ENCODE results near the gene LRRTM4. TPM values are rescaled to one million over a fixed set of nuclear protein-coding genes. Genes with fewer than 3 reads are reported as not detected.
"Not testable (repeated sequence)": the region's sequence is repeated elsewhere in the genome, so short reads cannot be mapped to it uniquely, and the experiment has no call there.

LRRTM4 gene
- polyA plus RNA-seq, 1 donor = 1.2 TPM

DNA sequence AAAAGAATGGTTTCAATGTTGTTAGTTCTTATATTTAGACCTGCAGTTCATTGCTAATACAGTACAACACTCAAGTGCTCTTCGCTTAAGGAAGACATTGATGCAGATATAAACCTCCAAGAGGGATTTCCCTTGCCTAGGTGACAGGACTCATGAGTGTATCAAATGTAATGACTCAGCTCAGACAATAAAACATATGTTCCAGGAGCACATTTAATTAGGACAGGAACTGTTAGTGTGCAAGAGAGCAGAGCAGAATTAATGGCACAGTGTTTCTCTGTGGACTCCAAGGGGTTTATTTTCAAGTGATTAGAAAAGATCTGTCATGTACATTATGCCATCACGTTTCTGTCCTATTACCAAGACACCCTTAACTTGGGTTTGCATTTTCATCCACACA lies 375.0 kb downstream of the LRRTM4 start:
- Histone ChIP-seq H3K4me1 (ENCODE audit: control insufficient read depth, insufficient read depth, low read length) (no peaks in the 10 kb centered on the region), H3K4me3 (ENCODE audit: low read length) (no peak overlapping the region), H3K9me3 (ENCODE audit: control insufficient read depth, low read depth, low read length) (no peaks in the 10 kb centered on the region), H3K27ac (ENCODE audit: low read length) (no peak overlapping the region), H3K27me3 (ENCODE audit: control insufficient read depth, insufficient read depth, low read length) (no peaks in the 10 kb centered on the region), H3K36me3 (ENCODE audit: control insufficient read depth, insufficient read depth, low read length) (no peaks in the 10 kb centered on the region)
- WGBS (ENCODE audit: insufficient coverage, low lambda C conversion rate) = 69% methylated on average over 2 of the region's 2 CpGs
- no peak for DNase-seq

DNA sequence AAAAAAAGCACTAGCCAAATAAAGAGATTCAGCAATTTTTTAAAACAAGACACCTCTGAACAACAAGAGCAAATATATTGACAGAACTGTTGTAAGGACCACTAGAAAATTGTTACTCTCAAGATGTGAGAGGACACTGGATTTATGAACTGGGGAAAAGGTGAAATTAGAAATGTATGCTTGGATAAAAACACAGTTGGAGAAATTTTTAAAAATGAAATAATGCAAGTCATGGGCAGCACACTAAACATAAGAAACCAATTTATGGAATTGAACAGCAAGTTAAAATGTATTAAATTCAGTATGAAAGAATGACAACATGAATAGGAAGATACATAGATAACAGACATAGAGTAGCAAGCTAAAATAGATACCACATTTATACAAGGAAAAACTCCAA lies 377.4 kb downstream of the LRRTM4 start:
- Histone ChIP-seq H3K9me3 (ENCODE audit: control insufficient read depth, low read depth, low read length) (no peaks in the 10 kb centered on the region), H3K36me3 (ENCODE audit: control insufficient read depth, insufficient read depth, low read length) (no peaks in the 10 kb centered on the region), H3K27me3 (ENCODE audit: control insufficient read depth, insufficient read depth, low read length) (no peaks in the 10 kb centered on the region), H3K4me3 (ENCODE audit: low read length) (no peak overlapping the region), H3K27ac (ENCODE audit: low read length) (no peak overlapping the region), H3K4me1 (ENCODE audit: control insufficient read depth, insufficient read depth, low read length) (no peaks in the 10 kb centered on the region)
- no peak for DNase-seq

DNA sequence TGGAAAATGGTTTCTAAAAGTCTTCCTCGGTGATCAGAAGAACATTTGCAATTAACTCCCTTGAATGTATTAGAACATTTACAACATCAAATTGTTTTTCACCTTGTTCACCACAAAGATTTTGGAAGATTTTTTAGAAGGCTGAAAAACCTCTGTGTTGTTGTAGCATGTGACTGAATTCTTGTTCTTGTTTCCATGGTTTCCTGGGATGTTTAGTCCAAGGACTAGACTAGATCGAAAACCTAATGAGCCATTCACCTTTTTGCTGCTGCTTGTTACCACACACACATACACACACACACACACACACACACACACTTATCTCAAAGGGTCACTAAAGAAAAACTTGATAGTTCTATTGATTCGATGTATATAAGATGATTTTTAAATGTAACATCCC lies 380.0 kb downstream of the LRRTM4 start:
- Histone ChIP-seq H3K27me3 (ENCODE audit: control insufficient read depth, insufficient read depth, low read length) (no peaks in the 10 kb centered on the region), H3K9me3 (ENCODE audit: control insufficient read depth, low read depth, low read length) (no peaks in the 10 kb centered on the region), H3K36me3 (ENCODE audit: control insufficient read depth, insufficient read depth, low read length) (no peaks in the 10 kb centered on the region), H3K27ac (ENCODE audit: low read length) (no peak overlapping the region), H3K4me1 (ENCODE audit: control insufficient read depth, insufficient read depth, low read length) (no peaks in the 10 kb centered on the region), H3K4me3 (ENCODE audit: low read length) (no peak overlapping the region)
- no peak for DNase-seq
- WGBS (ENCODE audit: insufficient coverage, low lambda C conversion rate) = no CpG with 5 or more reads among the region's 3 CpGs

GRCh38 chr2:77128479-77128878 lies 393.7 kb downstream of the LRRTM4 start:
- H3K36me3 ChIP-seq (ENCODE audit: control insufficient read depth, insufficient read depth, low read length); H3K4me3 ChIP-seq (ENCODE audit: low read length); H3K27me3 ChIP-seq (ENCODE audit: control insufficient read depth, insufficient read depth, low read length); H3K4me1 ChIP-seq (ENCODE audit: control insufficient read depth, insufficient read depth, low read length); H3K9me3 ChIP-seq (ENCODE audit: control insufficient read depth, low read depth, low read length); H3K27ac ChIP-seq (ENCODE audit: low read length); DNase-seq: not testable (repeated sequence)
- WGBS (ENCODE audit: insufficient coverage, low lambda C conversion rate) = no CpG with 5 or more reads among the region's 8 CpGs

- H3K27me3 ChIP-seq (ENCODE audit: control insufficient read depth, insufficient read depth, low read length) = no peaks in the 10 kb centered on the region
- H3K27ac ChIP-seq (ENCODE audit: low read length) = no peak overlapping the region
- peaks cover 2% of the 10 kb centered on the region for H3K9me3 ChIP-seq (ENCODE audit: control insufficient read depth, low read depth, low read length)
- H3K4me3 ChIP-seq (ENCODE audit: low read length) = no peak overlapping the region
- DNase-seq = no peak
- no peaks in the 10 kb centered on the region for H3K4me1 ChIP-seq (ENCODE audit: control insufficient read depth, insufficient read depth, low read length)
- H3K36me3 ChIP-seq (ENCODE audit: control insufficient read depth, insufficient read depth, low read length) = no peaks in the 10 kb centered on the region
Observed at GRCh38 chr2:77127345-77127744, 394.8 kb downstream of the LRRTM4 start.

DNA sequence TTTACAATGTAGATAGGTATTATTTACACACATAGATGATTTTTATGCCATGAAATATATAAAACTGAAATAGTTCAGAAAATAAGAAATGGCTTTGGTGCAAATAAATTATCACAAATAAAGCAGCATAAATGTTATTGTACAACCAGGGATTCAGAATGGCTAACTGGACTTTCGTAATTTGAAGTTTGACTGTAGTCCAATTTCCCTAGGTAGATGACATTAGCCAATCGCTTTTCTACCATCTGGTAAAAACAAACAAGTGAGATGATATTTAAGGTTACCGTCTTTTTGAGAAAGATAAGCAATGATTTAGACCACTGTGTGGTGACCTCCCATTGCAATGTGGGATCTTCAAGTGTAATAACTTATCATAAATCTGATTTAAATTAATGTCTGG lies 400.7 kb downstream of the LRRTM4 start:
- Histone ChIP-seq H3K27ac (ENCODE audit: low read length) (no peak overlapping the region), H3K36me3 (ENCODE audit: control insufficient read depth, insufficient read depth, low read length) (no peaks in the 10 kb centered on the region), H3K9me3 (ENCODE audit: control insufficient read depth, low read depth, low read length) (no peaks in the 10 kb centered on the region), H3K4me3 (ENCODE audit: low read length) (no peak overlapping the region), H3K27me3 (ENCODE audit: control insufficient read depth, insufficient read depth, low read length) (no peaks in the 10 kb centered on the region), H3K4me1 (ENCODE audit: control insufficient read depth, insufficient read depth, low read length) (no peaks in the 10 kb centered on the region)
- WGBS (ENCODE audit: insufficient coverage, low lambda C conversion rate) = 60% methylated on average over 1 of the region's 3 CpGs
- DNase-seq = no peak

DNA sequence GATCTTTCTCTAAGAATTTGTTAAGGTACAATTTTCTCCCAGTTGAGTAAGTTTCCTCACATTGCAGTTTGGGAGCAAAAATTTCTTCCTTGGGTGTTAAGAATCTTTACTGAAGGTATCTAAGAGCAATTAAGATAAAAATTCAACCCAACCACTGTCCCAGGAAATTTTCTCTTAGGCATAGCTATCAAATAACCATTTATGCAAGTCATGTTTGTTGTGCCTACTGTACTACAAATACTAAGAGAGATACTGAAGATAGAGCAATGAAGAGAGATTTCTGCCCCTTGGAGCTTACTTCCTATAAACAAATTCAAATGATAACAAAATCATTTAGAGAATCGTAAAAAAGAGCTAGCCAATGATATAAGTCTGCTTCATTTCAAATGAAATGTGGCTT lies 402.8 kb downstream of the LRRTM4 start:
- H3K27me3 ChIP-seq (ENCODE audit: control insufficient read depth, insufficient read depth, low read length) = no peaks in the 10 kb centered on the region
- no peak overlapping the region for H3K4me3 ChIP-seq (ENCODE audit: low read length)
- DNase-seq = no peak
- H3K36me3 ChIP-seq (ENCODE audit: control insufficient read depth, insufficient read depth, low read length) = no peaks in the 10 kb centered on the region
- H3K4me1 ChIP-seq (ENCODE audit: control insufficient read depth, insufficient read depth, low read length) = no peaks in the 10 kb centered on the region
- no peak overlapping the region for H3K27ac ChIP-seq (ENCODE audit: low read length)
- no CpG with 5 or more reads among the region's 1 CpG for WGBS (ENCODE audit: insufficient coverage, low lambda C conversion rate)
- no peaks in the 10 kb centered on the region for H3K9me3 ChIP-seq (ENCODE audit: control insufficient read depth, low read depth, low read length)

DNA sequence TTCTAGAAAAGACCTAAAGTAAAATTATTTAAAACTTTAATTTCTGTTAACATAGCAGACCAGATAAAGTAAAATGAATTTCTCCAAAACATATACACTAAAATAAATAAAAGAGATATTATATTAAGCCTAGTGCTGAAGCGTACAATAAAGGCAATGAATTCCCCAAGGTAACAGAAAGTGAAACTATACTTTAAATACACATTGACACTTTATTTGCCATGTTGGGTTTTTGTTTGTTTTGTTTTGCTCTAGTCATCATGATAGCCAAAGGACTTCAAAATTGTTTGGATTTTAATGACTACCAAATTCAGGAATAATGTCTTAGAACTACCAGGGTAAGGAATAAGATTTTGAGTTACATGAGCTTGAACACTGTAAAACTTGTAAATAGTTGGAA lies 413.3 kb downstream of the LRRTM4 start:
- DNase-seq = no peak
- Histone ChIP-seq H3K4me1 (ENCODE audit: control insufficient read depth, insufficient read depth, low read length) (no peaks in the 10 kb centered on the region), H3K9me3 (ENCODE audit: control insufficient read depth, low read depth, low read length) (no peaks in the 10 kb centered on the region), H3K27me3 (ENCODE audit: control insufficient read depth, insufficient read depth, low read length) (no peaks in the 10 kb centered on the region), H3K4me3 (ENCODE audit: low read length) (no peak overlapping the region), H3K36me3 (ENCODE audit: control insufficient read depth, insufficient read depth, low read length) (no peaks in the 10 kb centered on the region), H3K27ac (ENCODE audit: low read length) (no peak overlapping the region)
- WGBS (ENCODE audit: insufficient coverage, low lambda C conversion rate) = 83% methylated on average over 1 of the region's 1 CpG

DNA sequence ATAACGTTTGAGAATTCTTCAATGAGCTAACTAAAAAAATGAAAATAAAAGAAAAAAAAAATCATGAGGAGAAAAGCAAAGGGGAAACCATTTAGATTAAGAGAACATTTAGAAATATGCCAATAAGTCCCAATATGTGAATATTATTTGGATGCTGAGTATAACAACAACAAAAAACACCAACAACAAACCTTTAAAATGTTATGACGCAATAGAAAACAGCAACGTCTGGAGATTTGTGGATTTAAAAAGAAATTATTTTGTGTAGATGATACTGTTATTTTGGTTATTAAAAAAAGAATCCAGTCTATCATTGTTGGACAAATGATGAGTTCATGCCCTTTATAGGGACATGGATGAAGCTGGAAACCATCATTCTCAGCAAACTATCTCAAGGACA lies 417.2 kb downstream of the LRRTM4 start:
- no peaks in the 10 kb centered on the region for H3K9me3 ChIP-seq (ENCODE audit: control insufficient read depth, low read depth, low read length)
- H3K27me3 ChIP-seq (ENCODE audit: control insufficient read depth, insufficient read depth, low read length) = no peaks in the 10 kb centered on the region
- H3K4me1 ChIP-seq (ENCODE audit: control insufficient read depth, insufficient read depth, low read length) = no peaks in the 10 kb centered on the region
- H3K27ac ChIP-seq (ENCODE audit: low read length) = no peak overlapping the region
- DNase-seq = no peak
- WGBS (ENCODE audit: insufficient coverage, low lambda C conversion rate) = 50% methylated on average over 1 of the region's 3 CpGs
- H3K4me3 ChIP-seq (ENCODE audit: low read length) = no peak overlapping the region
- H3K36me3 ChIP-seq (ENCODE audit: control insufficient read depth, insufficient read depth, low read length) = no peaks in the 10 kb centered on the region

GRCh38 chr2:77104554-77104953 lies 417.6 kb downstream of the LRRTM4 start:
- Histone ChIP-seq H3K27ac (ENCODE audit: low read length) (no peak overlapping the region), H3K9me3 (ENCODE audit: control insufficient read depth, low read depth, low read length) (no peaks in the 10 kb centered on the region), H3K27me3 (ENCODE audit: control insufficient read depth, insufficient read depth, low read length) (no peaks in the 10 kb centered on the region), H3K36me3 (ENCODE audit: control insufficient read depth, insufficient read depth, low read length) (no peaks in the 10 kb centered on the region), H3K4me3 (ENCODE audit: low read length) (no peak overlapping the region), H3K4me1 (ENCODE audit: control insufficient read depth, insufficient read depth, low read length) (no peaks in the 10 kb centered on the region)
- no peak for DNase-seq
- WGBS (ENCODE audit: insufficient coverage, low lambda C conversion rate) = no CpG with 5 or more reads among the region's 6 CpGs

- DNase-seq = no peak
- 100% methylated on average over 1 of the region's 2 CpGs for WGBS (ENCODE audit: insufficient coverage, low lambda C conversion rate)
- Histone ChIP-seq H3K4me3 (ENCODE audit: low read length) (no peak overlapping the region), H3K36me3 (ENCODE audit: control insufficient read depth, insufficient read depth, low read length) (no peaks in the 10 kb centered on the region), H3K9me3 (ENCODE audit: control insufficient read depth, low read depth, low read length) (no peaks in the 10 kb centered on the region), H3K4me1 (ENCODE audit: control insufficient read depth, insufficient read depth, low read length) (no peaks in the 10 kb centered on the region), H3K27ac (ENCODE audit: low read length) (no peak overlapping the region), H3K27me3 (ENCODE audit: control insufficient read depth, insufficient read depth, low read length) (no peaks in the 10 kb centered on the region)
Observed at GRCh38 chr2:77102927-77103326, 419.2 kb downstream of the LRRTM4 start.

Data from large intestine (tissue), 3 donors.